ENCODE results near the gene ISCA2.

DNA sequence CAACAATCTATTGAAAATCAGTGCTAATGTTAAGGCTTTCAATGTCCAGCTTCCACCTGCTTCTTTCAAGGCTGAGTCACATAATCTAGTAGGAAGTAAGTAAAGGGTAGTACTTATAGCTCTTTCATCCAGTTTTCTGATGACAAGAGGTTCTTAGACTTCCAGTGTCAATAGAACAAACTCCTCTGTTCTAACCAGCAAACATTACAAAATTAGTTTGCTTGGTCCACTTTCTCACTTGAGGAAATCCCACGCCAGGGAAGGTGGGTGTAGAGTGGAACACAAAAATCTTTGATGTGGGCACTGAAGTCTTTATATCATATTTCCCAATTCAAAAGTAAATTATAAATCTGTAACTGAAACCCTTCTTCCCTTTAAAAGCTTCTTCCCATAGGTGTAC lies 3.1 kb upstream of the ISCA2 start:
- TF ChIP-seq, protein P1, sequence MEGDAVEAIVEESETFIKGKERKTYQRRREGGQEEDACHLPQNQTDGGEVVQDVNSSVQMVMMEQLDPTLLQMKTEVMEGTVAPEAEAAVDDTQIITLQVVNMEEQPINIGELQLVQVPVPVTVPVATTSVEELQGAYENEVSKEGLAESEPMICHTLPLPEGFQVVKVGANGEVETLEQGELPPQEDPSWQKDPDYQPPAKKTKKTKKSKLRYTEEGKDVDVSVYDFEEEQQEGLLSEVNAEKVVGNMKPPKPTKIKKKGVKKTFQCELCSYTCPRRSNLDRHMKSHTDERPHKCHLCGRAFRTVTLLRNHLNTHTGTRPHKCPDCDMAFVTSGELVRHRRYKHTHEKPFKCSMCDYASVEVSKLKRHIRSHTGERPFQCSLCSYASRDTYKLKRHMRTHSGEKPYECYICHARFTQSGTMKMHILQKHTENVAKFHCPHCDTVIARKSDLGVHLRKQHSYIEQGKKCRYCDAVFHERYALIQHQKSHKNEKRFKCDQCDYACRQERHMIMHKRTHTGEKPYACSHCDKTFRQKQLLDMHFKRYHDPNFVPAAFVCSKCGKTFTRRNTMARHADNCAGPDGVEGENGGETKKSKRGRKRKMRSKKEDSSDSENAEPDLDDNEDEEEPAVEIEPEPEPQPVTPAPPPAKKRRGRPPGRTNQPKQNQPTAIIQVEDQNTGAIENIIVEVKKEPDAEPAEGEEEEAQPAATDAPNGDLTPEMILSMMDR (conservative IDR thresholded peaks at IDR 0.05), result no peak
- no peak for TF ChIP-seq ZFX (IDR thresholded peaks at IDR 0.05)

Data from C4-2B (cell line).